Measurements from ENCODE around the gene SEPTIN7.
"Not testable (repeated sequence)": the region's sequence is repeated elsewhere in the genome, so short reads cannot be mapped to it uniquely, and the experiment has no call there.

Gene SEPTIN7

DNA sequence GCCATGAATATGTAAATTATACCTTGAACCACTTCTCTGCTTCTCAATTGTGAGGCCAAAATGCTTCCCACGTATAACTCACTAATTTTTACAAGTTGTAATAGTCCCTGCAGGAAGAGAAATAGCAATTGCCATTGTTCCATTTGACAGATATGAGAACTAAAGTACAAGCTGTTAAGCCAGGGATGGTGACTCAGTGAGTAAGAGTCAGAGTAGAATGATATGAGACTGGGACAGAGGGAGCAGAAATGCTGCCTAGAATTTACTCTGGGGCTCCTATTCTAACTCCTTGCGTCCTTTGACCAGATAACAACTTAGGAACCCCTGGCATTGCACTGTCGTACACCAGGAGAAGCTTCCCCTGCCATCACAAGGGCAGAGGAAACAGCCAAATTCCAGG lies 45.1 kb upstream of the SEPTIN7 start:
- no peak overlapping the region for H3K4me2 ChIP-seq (ENCODE audit: low read length)
- no peaks in the 10 kb centered on the region for H3K79me2 ChIP-seq (ENCODE audit: low read length)
- TF ChIP-seq CTCF (IDR thresholded peaks at IDR 0.05; ENCODE audit: low read depth, low read length) (no peak), EZH2phosphoT487 (IDR thresholded peaks at IDR 0.05; ENCODE audit: low read depth) (no peak)
- no peaks in the 10 kb centered on the region for H3K36me3 ChIP-seq (replicated peaks; ENCODE audit: low read depth, low read length)
- no peak overlapping the region for H3K9ac ChIP-seq (ENCODE audit: low read length)
- no peaks in the 10 kb centered on the region for H3K4me1 ChIP-seq (ENCODE audit: low read length)
- H2AFZ ChIP-seq (ENCODE audit: low read depth, low read length): no peak overlapping the region
- H3K27ac ChIP-seq (ENCODE audit: low read length): no peak overlapping the region
- H3K9me3 ChIP-seq (ENCODE audit: insufficient read depth, low read length): no peaks in the 10 kb centered on the region
- H4K20me1 ChIP-seq (ENCODE audit: insufficient read depth, low read length): no peaks in the 10 kb centered on the region
- 0 out of 2 replicates have a peak, but pooled peaks cover 3% of the 10 kb centered on the region for H3K27me3 ChIP-seq (ENCODE audit: low read depth, low read length)
- no peak overlapping the region for H3K4me3 ChIP-seq (ENCODE audit: low read length)

- not testable (repeated sequence) for H2AFZ ChIP-seq (ENCODE audit: low read depth, low read length); H3K9ac ChIP-seq (ENCODE audit: low read length); H3K79me2 ChIP-seq (ENCODE audit: low read length); H3K9me3 ChIP-seq (ENCODE audit: insufficient read depth, low read length); H3K4me2 ChIP-seq (ENCODE audit: low read length); H3K4me1 ChIP-seq (ENCODE audit: low read length); H4K20me1 ChIP-seq (ENCODE audit: insufficient read depth, low read length); H3K27ac ChIP-seq (ENCODE audit: low read length); H3K27me3 ChIP-seq (ENCODE audit: low read depth, low read length); H3K4me3 ChIP-seq (ENCODE audit: low read length); H3K36me3 ChIP-seq (replicated peaks; ENCODE audit: low read depth, low read length)
Observed at GRCh38 chr7:35756453-35756852, 44.4 kb upstream of the SEPTIN7 start.

DNA sequence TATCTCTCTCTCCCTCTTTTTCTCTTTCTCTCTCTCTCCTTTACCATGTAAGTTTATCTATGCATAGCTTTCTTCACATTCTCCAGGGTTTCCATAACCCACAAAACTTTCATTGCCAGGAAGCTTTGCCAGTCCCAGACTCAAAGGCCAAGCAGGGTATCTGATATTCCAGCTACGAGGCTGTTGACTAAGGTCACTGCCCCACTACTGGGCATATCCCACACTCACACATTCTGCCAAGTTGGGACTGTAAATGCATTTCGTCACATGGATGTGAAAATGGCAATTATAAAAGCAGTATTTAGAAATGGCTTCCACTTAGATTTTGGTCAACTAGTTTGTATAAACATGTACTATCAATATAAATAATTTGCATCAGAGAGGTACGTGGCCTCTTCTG lies 43.3 kb upstream of the SEPTIN7 start:
- H3K4me1 ChIP-seq (ENCODE audit: low read length): no peaks in the 10 kb centered on the region

GRCh38 chr7:35758421-35758820 lies 42.4 kb upstream of the SEPTIN7 start:
- no peak for TF ChIP-seq EZH2phosphoT487 (IDR thresholded peaks at IDR 0.05; ENCODE audit: low read depth)
- Histone ChIP-seq H3K4me2 (ENCODE audit: low read length) (no peak overlapping the region), H3K4me3 (ENCODE audit: low read length) (no peak overlapping the region), H3K27me3 (ENCODE audit: low read depth, low read length) (0 out of 2 replicates have a peak, but pooled peaks cover 3% of the 10 kb centered on the region), H3K4me1 (ENCODE audit: low read length) (no peaks in the 10 kb centered on the region), H4K20me1 (ENCODE audit: insufficient read depth, low read length) (no peaks in the 10 kb centered on the region), H2AFZ (ENCODE audit: low read depth, low read length) (no peak overlapping the region), H3K79me2 (ENCODE audit: low read length) (no peaks in the 10 kb centered on the region), H3K9me3 (ENCODE audit: insufficient read depth, low read length) (no peaks in the 10 kb centered on the region), H3K27ac (ENCODE audit: low read length) (no peak overlapping the region), H3K36me3 (replicated peaks; ENCODE audit: low read depth, low read length) (no peaks in the 10 kb centered on the region), H3K9ac (ENCODE audit: low read length) (no peak overlapping the region)

More for the DNA sequence above, 43.3 kb upstream of the SEPTIN7 start:
- H3K36me3 ChIP-seq (replicated peaks; ENCODE audit: low read depth, low read length): no peaks in the 10 kb centered on the region
- H3K79me2 ChIP-seq (ENCODE audit: low read length): no peaks in the 10 kb centered on the region
- no peak overlapping the region for H3K27ac ChIP-seq (ENCODE audit: low read length)
- H3K9me3 ChIP-seq (ENCODE audit: insufficient read depth, low read length): no peaks in the 10 kb centered on the region
- H3K4me3 ChIP-seq (ENCODE audit: low read length): no peak overlapping the region
- no peak overlapping the region for H3K9ac ChIP-seq (ENCODE audit: low read length)
- H2AFZ ChIP-seq (ENCODE audit: low read depth, low read length): no peak overlapping the region
- H3K27me3 ChIP-seq (ENCODE audit: low read depth, low read length): 0 out of 2 replicates have a peak, but pooled peaks cover 3% of the 10 kb centered on the region
- TF ChIP-seq EZH2phosphoT487 (IDR thresholded peaks at IDR 0.05; ENCODE audit: low read depth) (no peak), CTCF (IDR thresholded peaks at IDR 0.05; ENCODE audit: low read depth, low read length) (no peak)
- H3K4me2 ChIP-seq (ENCODE audit: low read length): no peak overlapping the region
- H4K20me1 ChIP-seq (ENCODE audit: insufficient read depth, low read length): no peaks in the 10 kb centered on the region

- H3K9me3 ChIP-seq (ENCODE audit: insufficient read depth, low read length): no peaks in the 10 kb centered on the region
Observed at GRCh38 chr7:35760143-35760745, 40.6 kb upstream of the SEPTIN7 start.

More at GRCh38 chr7:35760143-35760745, 40.6 kb upstream of the SEPTIN7 start:
- no peak overlapping the region for H2AFZ ChIP-seq (ENCODE audit: low read depth, low read length)
- H3K27me3 ChIP-seq (ENCODE audit: low read depth, low read length): 0 out of 2 replicates have a peak, but pooled peaks cover 3% of the 10 kb centered on the region
- no peaks in the 10 kb centered on the region for H3K4me1 ChIP-seq (ENCODE audit: low read length)
- H4K20me1 ChIP-seq (ENCODE audit: insufficient read depth, low read length): no peaks in the 10 kb centered on the region
- no peak overlapping the region for H3K4me2 ChIP-seq (ENCODE audit: low read length)
- no peak overlapping the region for H3K27ac ChIP-seq (ENCODE audit: low read length)
- TF ChIP-seq EZH2phosphoT487 (IDR thresholded peaks at IDR 0.05; ENCODE audit: low read depth) (no peak), CTCF (IDR thresholded peaks at IDR 0.05; ENCODE audit: low read depth, low read length) (no peak)
- no peaks in the 10 kb centered on the region for H3K79me2 ChIP-seq (ENCODE audit: low read length)
- no peak overlapping the region for H3K9ac ChIP-seq (ENCODE audit: low read length)
- no peak overlapping the region for H3K4me3 ChIP-seq (ENCODE audit: low read length)
- no peaks in the 10 kb centered on the region for H3K36me3 ChIP-seq (replicated peaks; ENCODE audit: low read depth, low read length)

All from OCI-LY3 (cell line).